ENCODE measurements around the gene ASXL1. TPM values are rescaled to one million over a fixed set of nuclear protein-coding genes. Genes with fewer than 3 reads are reported as not detected.
A peak's percentile ranks its signal among the peaks of the same experiment; 100 is the strongest.
"Not testable (repeated sequence)": the region's sequence is repeated elsewhere in the genome, so short reads cannot be mapped to it uniquely, and the experiment has no call there.

ASXL1 gene
- polyA plus RNA-seq, 1 experiment = 28.9 TPM

- ChIA-PET POLR2A (no interaction called here), CTCF (no interaction called here)
Observed at GRCh38 chr20:32380745-32381144, 22.6 kb downstream of the ASXL1 start.

GRCh38 chr20:32382102-32382950 lies 24.2 kb downstream of the ASXL1 start:
- ChIA-PET POLR2A (no interaction called here), CTCF (no interaction called here)
- DNase-seq (ENCODE audit: low read depth, low spot score) = no peak
- H3K27ac ChIP-seq (ENCODE audit: low read depth, low read length) = no peak overlapping the region
- no peaks in the 10 kb centered on the region for H3K9me3 ChIP-seq (ENCODE audit: control insufficient read depth, insufficient read depth, low read length)
- TF ChIP-seq CTCF (IDR thresholded peaks at IDR 0.05; ENCODE audit: low read depth, low read length) = no peak
- no peak overlapping the region for H3K4me3 ChIP-seq (ENCODE audit: low read depth, low read length)
- H3K27me3 ChIP-seq (ENCODE audit: control insufficient read depth, insufficient read depth, low read length) = no peaks in the 10 kb centered on the region

More at GRCh38 chr20:32380745-32381144, 22.6 kb downstream of the ASXL1 start:
- no peak overlapping the region for H3K27ac ChIP-seq (ENCODE audit: low read depth, low read length)
- DNase-seq (ENCODE audit: low read depth, low spot score) = no peak
- H3K4me3 ChIP-seq (ENCODE audit: low read depth, low read length) = no peak overlapping the region
- no peaks in the 10 kb centered on the region for H3K9me3 ChIP-seq (ENCODE audit: control insufficient read depth, insufficient read depth, low read length)
- TF ChIP-seq CTCF (IDR thresholded peaks at IDR 0.05; ENCODE audit: low read depth, low read length) = no peak
- H3K27me3 ChIP-seq (ENCODE audit: control insufficient read depth, insufficient read depth, low read length) = no peaks in the 10 kb centered on the region

GRCh38 chr20:32383441-32383840 lies 25.3 kb downstream of the ASXL1 start:
- H3K27me3 ChIP-seq (ENCODE audit: control insufficient read depth, insufficient read depth, low read length); H3K27ac ChIP-seq (ENCODE audit: low read depth, low read length); H3K4me3 ChIP-seq (ENCODE audit: low read depth, low read length); DNase-seq (ENCODE audit: low read depth, low spot score); CTCF ChIA-PET; POLR2A ChIA-PET; H3K9me3 ChIP-seq (ENCODE audit: control insufficient read depth, insufficient read depth, low read length): not testable (repeated sequence)

GRCh38 chr20:32385541-32385940 lies 27.4 kb downstream of the ASXL1 start:
- ChIA-PET CTCF (interaction anchor here (0.9 to 1.2 kb wide), 3 partner anchors 17 to 100 kb away, joined by 3 read pairs; no protein-coding TSS in a partner anchor), POLR2A (interaction anchor here (0.7 kb wide), 1 partner anchor 22 kb away, joined by 3 read pairs; no protein-coding TSS in a partner anchor)
- no peak for DNase-seq (ENCODE audit: low read depth, low spot score)
- Histone ChIP-seq H3K4me3 (ENCODE audit: low read depth, low read length) (peak overlapping the region; percentile 15; the same call in 1 of the 2 replicates), H3K27me3 (ENCODE audit: control insufficient read depth, insufficient read depth, low read length) (no peaks in the 10 kb centered on the region), H3K27ac (ENCODE audit: low read depth, low read length) (no peak overlapping the region), H3K9me3 (ENCODE audit: control insufficient read depth, insufficient read depth, low read length) (no peaks in the 10 kb centered on the region)
- TF ChIP-seq CTCF (IDR thresholded peaks at IDR 0.05; ENCODE audit: low read depth, low read length) = no peak

GRCh38 chr20:32386091-32386490 lies 28.0 kb downstream of the ASXL1 start:
- Histone ChIP-seq H3K4me3 (ENCODE audit: low read depth, low read length) (no peak overlapping the region), H3K9me3 (ENCODE audit: control insufficient read depth, insufficient read depth, low read length) (no peaks in the 10 kb centered on the region), H3K27ac (ENCODE audit: low read depth, low read length) (no peak overlapping the region), H3K27me3 (ENCODE audit: control insufficient read depth, insufficient read depth, low read length) (no peaks in the 10 kb centered on the region)
- DNase-seq (ENCODE audit: low read depth, low spot score) = no peak
- TF ChIP-seq CTCF (IDR thresholded peaks at IDR 0.05; ENCODE audit: low read depth, low read length) = no peak
- POLR2A ChIA-PET = interaction anchor here (0.7 kb wide), 1 partner anchor 22 kb away, joined by 3 read pairs; no protein-coding TSS in a partner anchor
- CTCF ChIA-PET = interaction anchor here (1.2 kb wide), 2 partner anchors 18 to 39 kb away, joined by 3 read pairs; no protein-coding TSS in a partner anchor
